DMS 273 (cell line): ENCODE measurements around the gene BANP.
A peak's percentile ranks its signal among the peaks of the same experiment; 100 is the strongest.

Experiments used
- DNase-seq: peaks from one replicate; lab custom pipeline; 2025; ENCODE audit not compliant: unreplicated experiment; lab: John Stamatoyannopoulos, UW

BANP gene

DNA sequence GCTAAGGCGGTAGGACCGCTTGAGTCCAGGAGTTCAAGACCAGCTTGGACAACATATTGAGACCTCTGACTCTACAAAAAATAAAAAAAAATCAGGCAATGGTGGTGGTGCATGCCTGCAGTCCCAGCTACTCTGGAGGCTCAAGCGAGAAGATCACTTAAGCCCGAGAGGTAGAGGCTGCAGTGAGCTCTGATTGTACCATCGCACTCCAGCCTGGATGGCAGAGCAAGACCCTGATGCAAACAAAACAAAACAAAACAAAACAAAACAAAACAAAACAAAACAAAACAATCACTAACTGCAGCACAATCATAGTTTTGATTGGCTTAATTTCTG lies 2.5 kb upstream of the BANP start:
- DNase-seq = no peak

DNA sequence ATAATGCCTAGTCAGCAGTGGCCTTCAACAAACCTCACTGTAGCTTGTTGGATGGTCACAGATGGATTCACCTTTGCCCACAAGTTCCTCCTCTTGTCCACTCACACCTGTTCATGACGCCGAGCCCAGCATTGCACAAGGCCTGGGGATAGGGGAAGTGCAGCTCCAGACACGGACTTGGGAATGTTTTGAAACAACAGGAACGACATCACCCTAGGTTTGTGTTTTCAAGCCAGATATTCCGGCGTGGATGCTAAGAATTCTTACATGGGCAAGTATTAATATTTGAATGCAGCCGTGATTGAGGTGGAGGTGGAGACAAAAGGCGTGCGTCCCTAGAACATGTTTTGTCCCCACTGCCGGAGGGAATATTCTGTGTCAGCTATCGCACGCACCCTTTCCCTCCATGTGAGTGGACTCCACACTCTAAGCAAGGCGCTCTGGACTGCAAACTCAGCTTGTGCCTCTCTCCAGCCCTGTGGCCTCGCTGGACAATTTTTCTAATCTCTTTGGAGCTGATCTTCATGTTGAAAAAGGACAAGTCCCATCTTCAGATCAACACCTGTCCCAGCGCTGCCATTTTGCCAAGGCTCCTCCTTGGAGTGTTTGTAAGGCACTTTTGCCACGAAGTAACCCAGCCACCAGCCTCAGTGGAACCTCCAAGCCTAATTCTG lies 2.0 kb upstream of the BANP start:
- no peak for DNase-seq

DNA sequence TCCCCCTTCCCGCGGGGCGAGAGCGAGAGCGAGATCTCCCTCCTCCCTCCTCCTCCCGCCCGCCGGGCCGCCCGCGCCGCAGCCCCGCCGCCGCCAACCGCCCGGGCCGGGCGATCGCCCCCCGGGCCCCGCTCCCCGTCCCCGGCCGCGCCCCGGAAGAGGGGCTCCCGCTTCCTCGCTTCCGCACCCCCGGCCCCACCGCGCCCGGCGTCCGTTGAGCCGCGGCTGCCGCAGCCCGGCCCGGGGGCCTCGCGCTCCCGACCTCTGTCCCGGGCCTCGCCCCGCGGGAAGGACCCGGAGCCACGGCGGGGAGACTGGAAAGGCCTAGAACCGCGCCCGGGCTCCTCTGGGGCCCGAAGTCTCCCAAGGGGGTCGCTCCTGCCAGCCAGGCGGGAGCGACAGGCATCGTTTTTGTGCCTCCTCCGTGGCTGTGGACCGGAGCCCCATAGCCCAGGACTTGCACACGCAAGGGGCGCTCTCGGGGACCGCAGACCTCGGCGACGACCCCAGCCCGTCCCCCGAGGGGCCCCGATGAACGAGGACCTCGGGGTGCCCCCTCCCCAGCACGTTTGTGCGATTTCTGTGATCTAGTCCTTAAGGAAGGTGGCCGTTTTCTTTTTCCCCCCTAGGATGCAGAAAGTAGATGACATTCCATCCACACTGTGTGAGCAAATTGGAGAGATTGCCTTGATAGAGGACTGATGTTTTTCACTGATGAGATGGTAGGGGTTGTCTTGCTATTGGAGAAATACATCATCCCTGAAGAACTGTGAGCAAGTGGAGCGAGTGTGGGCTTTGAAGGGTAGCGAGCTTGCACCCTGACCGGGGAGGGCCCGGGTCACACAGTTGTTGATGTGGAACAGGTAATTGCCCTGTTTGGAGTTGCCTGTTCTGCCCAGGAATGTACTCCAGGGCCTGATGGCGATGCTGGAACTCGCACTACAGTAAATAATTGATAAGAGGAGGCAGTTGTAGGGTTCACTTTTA lies 611 bp downstream of the BANP start:
- peak; percentile 70 for DNase-seq

DNA sequence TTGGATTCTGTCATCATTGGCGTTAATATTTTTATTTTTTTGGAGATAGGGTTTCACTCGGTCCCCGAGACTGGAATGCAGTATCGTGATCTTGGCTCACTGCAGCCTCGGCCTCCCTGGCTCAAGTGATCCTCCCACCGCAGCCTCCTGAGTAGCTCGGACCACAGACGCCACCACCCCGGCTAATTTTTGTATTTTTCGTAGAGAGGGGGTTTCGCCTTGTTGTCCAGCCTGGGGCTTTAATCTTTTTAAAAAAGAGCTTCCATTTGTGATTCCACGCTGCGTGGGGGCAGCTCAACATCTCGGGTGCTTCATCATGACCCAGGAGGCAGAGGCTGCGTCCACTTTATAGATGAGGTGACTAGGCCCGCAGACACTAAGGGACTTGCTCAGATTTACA lies 1.5 kb downstream of the BANP start:
- no peak for DNase-seq

DNA sequence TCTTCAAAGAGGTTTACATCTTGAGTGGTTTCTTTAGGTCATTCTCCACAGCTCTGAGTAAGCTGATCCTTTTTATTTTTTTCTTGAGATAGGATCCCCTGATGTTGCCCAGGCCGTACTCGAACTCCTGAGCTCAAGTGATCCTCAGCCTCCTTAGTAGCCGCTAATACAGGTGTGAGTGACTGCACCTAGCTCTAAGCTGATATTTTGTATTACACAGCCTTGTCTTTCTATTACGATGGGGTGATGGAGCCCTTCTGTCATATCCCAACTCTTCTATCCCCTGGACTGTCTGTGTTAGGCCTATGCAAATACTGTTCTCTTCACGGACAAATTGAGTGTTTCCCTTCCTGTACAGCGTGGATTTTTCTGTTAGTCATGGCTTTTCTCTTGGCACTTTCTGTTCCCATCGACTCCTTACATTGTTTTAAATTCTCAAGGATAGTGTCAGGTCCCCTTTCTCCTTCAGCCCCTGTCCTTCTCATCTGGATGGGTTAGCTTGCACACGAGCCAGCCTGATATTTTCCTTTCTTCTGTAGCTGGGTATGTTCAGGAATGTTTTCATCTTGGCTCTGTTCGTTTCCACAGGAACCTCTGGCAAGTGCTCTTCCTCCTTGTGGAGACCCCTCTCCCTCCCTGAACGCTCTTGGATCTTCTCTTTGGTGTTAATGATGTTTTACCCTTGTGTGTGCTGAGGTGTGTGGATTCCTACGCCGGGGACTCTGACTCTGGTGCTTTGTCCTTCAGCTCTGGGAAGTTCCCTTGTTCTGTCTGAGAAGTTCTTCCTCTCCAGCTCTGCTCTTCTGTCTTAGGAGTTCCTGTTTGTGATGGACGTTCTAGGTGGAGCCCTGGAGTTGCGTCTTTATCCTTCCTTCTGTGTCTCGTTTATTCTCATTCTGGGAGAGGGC lies 2.3 kb downstream of the BANP start:
- no peak for DNase-seq

DNA sequence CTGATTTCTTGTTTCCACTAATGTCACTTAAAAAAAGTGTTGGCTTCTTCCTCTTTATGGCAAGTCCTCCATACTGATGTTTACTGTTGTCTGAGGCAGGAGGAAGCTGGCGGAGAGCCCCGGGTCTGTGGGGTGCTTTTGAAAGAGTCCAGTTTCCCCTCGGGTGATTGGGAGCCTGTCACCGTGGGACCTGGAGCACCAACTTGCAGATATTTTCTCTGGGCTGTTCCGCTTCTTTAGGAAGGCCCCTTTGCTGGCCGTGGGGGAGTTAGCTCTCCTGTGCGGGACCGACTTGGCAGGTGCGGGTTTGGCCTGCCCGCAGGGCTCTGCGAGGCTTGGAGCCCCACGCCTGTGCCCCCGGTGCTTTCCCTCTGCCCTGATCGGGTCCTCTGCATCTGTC lies 3.1 kb downstream of the BANP start:
- no peak for DNase-seq

DNA sequence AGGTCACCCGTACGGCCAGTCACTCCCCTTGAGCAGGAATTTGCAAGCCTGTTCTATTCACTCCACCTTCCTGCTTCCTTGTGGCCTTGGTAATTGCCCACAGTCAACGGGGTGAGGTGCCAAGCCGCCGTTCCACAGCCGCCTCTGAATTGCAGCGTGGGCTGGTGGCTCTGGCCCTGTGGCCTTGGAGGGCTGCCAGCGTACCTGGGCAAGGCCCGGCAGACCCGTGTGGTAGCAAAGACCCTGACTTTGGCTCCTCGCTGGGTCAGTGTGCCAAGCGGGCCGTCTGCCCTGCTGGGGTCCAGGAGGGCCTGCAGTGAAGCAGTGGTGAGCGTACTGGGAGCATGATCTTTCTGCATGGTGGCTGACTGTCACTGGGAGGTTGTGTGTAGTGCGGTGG lies 3.6 kb downstream of the BANP start:
- DNase-seq = no peak

DNA sequence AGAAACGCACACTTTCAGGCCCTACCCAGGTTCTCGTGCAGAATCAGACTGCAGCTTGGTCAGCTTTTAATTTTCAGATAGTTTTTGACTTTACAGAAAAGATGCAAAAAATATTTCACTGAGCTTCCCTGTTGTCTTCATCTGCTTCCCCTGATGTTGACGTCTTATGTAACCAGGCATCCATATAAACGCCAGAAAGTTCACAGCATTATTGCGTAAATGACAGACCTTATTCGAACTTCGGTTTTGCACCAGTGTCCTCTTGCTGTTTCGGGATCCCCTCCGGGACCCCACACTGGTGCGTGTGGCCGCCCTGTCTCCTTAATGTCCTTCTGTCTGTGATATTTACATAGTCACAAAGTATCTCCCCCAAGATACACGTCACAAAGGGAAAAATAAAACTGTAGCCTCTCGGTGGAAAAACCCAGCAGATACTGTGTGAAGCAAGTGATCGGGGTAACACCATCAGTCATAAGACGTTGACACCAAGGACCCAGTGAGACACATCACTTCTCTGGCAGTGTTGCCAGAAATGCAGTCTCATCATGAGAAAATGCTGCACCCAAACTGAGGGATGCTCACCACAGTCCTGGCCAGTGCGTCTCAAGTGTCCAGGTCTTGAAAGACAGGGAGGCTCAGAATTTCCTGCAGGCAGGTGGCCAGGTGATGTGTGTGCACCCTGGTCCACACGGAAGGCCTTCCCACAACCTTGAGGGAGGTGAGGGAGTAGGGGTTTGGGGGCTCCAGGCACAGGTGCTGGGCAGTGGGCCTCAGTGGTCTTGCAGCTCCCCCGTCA lies 4.3 kb downstream of the BANP start:
- no peak for DNase-seq

DNA sequence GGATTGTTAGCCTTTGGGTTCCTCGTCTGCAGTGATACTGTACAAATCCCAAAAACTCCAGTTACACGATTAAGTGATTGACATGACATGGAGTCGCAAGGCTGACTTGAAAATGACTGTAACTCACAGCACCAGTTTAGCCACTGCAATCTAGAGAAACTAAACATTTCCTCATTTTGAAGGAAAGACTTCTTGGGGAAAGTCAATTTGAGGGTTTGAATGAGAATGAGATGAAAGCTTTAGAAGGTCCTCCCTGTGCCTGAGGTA lies 4.8 kb downstream of the BANP start:
- DNase-seq = no peak

DNA sequence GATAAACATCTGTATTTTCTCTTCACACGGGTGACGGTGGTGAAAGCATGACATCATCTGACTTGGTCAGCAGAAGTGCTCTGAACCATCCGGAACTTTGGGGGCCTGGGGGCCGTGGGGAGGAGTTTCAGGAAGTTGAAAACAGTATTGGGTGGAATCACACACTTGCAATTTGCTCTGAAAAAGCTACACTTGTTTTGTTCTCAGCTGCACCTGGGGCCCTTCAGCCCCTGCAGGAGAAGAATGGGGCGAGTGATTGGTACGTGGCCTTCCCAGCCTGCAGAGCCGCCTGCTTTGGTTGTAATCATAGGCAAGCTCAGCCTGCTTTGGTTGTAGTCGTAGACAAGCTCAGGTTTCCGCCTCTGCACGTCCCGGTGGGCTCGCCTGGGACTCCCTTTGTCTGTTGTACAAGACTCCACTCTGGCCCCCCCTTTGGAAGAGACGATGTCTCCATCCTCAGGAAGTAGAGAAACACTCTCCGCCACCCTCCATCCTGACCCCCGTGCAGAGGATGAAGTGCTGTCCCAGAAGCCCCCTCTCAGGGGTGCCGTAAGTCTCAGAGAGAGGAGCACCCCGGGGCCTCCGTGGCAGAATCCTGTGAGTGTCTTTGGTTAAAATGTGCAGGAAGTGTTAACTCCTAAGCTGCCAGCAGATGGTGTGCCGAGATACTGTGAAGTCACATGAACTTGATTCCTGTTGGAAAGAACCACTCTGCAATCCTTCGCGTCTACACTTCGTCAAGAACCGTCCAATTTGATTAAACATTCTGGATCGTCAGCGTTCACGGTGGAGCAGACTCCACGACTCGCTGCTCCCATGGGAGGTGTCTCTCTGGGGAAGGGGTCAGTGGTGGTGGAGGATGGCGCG lies 5.4 kb downstream of the BANP start:
- DNase-seq = peak; percentile 60

DNA sequence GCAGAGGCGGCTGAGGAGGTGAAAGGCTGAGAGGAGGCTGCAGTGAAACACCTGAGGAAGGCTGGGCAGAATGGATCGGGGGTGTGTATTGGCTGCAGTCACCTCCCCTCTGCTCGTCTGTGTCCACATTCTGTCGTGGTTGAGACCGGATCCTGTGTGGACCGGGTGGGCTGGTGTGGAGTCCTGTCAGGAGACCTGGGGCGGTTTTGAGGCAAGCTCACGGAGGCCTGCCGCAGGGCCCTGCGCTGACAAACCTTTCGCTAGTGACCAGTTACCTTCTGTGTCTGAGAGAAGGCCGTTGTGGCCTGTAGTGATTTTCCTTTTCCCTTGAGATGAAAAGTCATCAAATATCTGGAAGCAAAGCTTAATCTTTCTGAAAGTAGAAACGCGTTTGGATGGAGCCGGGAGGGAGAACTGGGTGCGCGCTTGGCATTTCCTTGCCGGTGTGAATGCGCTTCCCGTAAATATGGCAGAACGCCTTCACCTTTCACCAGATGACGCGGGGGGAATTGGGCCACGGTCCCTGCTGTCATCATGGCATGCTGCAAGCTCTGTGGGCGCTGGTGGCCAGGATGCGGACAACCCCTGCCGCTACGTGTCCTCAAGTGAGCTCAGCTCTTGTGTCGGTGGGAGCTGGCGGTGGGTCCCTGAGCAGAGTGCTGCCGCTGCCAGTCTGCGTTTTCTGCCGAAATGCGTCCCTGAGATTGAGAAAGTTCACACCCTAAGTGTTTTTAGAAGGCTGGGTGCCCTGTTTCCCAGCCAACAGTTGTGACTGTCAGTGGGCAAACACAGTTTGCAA lies 6.3 kb downstream of the BANP start:
- no peak for DNase-seq

DNA sequence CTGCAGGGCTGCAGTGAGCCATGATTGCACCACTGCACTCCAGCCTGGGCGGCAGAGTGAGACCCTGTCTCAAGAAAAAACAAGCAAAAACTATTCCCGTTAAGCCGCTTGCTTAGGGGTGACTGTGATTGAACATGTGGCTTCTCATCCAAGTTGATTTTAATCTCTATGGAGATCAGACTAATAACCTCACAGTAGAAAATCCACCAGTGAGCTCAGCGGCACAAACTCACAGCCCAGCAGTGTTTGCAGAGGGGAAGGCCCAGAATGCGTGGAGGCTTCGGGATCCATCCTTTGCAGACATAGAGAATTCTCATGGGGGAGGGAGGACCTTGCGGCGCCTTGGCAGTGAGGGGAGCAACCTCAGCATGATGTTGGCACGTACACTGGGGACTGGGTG lies 7.4 kb downstream of the BANP start:
- DNase-seq = no peak

DNA sequence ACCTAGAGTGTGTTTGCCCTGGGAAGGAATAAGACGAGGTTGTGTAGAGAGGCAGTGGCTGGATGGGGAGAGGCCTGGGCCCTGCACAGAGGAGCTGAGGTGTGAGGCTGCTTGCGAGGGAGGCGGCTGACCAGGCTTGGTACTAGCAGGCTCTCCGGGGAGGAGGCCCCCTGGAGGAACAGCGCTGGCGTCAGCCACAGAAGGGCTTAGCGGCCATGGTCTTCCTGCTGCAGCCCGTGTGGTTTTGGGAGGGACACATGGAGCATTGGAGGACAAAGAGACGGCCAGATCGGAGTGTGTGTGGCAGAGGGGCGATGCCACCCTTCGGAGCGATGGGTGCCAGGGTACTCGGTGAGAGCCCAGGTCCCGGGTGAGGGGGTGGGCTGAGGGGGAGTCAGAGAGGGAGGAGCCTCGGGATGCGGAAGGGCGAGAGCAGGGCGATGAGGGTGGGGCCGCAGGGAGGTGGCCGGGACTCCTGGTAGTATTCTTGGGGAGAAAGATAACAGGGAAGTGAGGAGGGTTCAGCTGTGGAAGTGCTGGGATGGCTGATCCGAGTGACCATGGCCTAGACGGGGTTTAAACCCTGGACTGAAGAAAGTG lies 8.3 kb downstream of the BANP start:
- DNase-seq = no peak

DNA sequence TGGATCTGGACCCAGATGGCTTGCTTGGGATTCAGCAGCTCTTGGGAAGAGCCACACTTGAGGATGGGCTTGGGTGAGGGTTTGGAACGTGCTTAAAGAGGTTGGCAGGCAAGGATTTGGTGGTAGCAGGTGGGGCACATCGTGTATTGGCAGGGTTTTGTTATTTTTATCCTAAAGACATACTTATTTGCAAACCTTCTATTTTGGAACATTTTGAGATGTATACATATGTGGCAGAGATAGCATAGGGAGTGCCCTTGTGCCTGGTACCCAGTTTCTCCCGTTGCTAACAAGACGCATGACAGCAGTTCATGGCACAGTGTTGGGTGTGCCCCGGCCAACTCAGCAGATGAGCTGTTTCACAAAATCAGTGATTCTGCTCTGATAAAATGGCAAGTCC lies 9.1 kb downstream of the BANP start:
- no peak for DNase-seq

DNA sequence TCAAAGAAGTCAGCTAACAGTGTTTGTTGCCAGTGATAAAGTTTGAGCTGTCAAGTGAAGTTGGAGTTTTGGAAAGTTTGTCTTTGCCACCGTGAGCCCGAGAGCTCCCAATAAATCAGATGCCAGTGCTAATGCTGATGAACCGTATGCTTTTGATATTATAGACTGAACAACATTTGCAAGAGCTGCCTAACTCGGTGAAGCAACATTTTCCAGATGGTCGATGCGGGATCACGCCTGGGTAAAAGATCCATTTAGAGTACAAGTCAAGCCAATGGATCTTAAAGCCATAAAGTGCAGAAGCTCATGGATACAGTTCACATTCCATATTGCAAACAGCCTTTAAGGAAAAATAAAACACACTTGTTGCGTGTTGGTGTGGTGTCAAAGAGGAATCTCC lies 9.6 kb downstream of the BANP start:
- DNase-seq = no peak

DNA sequence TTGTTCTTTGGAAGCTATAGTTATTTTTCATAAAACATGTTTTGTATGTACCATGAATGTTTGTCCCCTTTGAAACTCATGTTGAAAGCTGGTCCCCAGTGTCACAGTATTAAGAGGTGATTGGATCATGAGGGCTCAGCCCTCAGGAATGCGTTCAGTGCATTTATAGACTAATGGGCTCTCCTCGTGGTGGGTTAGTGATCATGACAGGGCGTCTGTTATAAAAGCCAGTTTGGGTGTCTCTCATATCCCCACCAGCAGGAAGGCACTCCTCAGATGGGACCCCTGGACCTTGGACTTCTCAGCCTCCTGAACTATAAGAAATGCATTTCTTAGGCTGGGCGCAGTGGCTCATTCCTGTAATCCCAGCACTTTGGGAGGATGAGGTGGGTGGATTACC lies 10.4 kb downstream of the BANP start:
- DNase-seq = no peak

DNA sequence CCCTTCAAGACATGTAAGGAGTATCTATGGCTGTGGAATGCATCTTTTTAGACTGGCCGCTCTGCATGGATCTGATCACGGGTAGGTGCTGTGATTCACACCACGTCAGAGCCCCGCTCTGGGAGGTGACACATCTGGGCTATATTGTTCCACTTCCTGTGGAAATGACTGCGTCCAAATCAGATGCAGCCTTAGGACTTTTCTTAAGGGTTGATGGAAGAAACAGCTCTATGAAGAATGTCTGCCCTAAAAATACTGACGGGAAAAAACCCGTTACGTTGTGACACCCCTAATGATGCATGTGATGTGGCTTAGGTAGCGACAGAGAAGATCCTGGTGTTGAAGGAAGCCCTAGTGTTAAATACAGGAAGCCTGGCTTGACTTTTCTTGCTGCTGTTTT lies 12.2 kb downstream of the BANP start:
- DNase-seq = no peak

DNA sequence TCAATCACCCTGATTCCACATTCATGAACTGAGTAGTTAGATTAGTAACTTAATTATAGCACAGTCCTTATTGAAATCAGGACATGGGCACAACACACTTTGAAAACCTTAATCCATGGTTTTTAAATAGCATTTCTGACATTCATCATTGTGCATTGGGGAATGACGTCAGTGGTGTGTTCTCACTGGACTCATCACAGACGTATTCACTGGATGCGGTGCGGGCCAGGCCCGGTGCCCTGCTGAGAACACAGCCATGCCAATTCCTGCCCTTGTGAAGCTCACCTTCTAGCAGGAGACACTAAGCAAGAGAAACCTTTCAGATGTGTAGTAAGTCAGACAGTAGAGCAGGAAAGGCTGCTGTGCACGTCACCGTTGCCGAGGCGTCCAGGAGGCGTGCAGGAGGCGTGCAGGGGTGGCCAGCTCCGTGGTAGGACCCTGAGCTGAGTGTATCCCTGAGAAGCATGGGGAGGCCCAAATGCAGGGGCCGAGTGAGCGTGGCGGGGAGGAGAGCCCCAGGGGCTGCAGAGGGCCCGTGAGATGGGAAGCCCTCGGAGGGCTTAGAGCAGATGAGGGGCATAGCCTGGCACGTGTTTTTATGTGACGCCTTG lies 12.9 kb downstream of the BANP start:
- no peak for DNase-seq
